OCI-LY3 (cell line): ENCODE data around the gene DDOST.
"Not testable (repeated sequence)": the region's sequence is repeated elsewhere in the genome, so short reads cannot be mapped to it uniquely, and the experiment has no call there.

Experiments used
- H2AFZ ChIP-seq: fragments of 200-600, 300-600 bp; shearing (Covaris generic); 2 replicates; pipeline ENCODE4 v1.6.0; 2014; ENCODE audit warnings: antibody characterized with exemption, low read depth, low read length
- H3K27ac ChIP-seq: fragments of 200-600, 300-600 bp; sonication (generic); 2 replicates; pipeline ENCODE4 v1.5.1; 2014; ENCODE audit warnings: mild to moderate bottlenecking, low read length, moderate library complexity, mixed read lengths
- H3K27me3 ChIP-seq: fragments of 200-600, 300-600 bp; sonication (generic); 2 replicates; pipeline ENCODE4 v1.6.1; 2014; ENCODE audit warnings: low read depth, low read length, mixed read lengths
- H3K36me3 ChIP-seq: fragments of 200-600, 300-600 bp; sonication (generic); replicated peaks from 2 replicates; pipeline ENCODE3; 2014; ENCODE audit warnings: low read depth, low read length, mixed read lengths
- H3K4me1 ChIP-seq: fragments of 300-600, 200-600 bp; sonication (generic); 2 replicates; pipeline ENCODE4 v1.6.1; 2014; ENCODE audit warnings: low read length, mixed read lengths
- H3K4me2 ChIP-seq: fragments of 200-600, 300-600 bp; sonication (generic); 2 replicates; pipeline ENCODE4 v1.6.1; 2014; ENCODE audit warnings: low read length, mixed read lengths
- H3K4me3 ChIP-seq: fragments of 300-600, 200-600 bp; sonication (generic); 2 replicates; pipeline ENCODE4 v1.5.1; 2014; ENCODE audit warnings: antibody characterized with exemption, mild to moderate bottlenecking, low read length, moderate library complexity
- H3K79me2 ChIP-seq: fragments of 300-600, 200-600 bp; shearing (Covaris generic); 2 replicates; pipeline ENCODE4 v1.6.1; 2014; ENCODE audit warnings: mild to moderate bottlenecking, low read length, mixed read lengths
- H3K9ac ChIP-seq: fragments of 300-600, 200-600 bp; shearing (Covaris generic); 2 replicates; pipeline ENCODE4 v1.6.0; 2014; ENCODE audit warnings: mild to moderate bottlenecking, low read length, moderate library complexity
- H3K9me3 ChIP-seq: fragments of 200-600, 300-600 bp; shearing (Covaris generic); 2 replicates; pipeline ENCODE4 v1.6.1; 2014; ENCODE audit warnings: low read length, mixed read lengths; ENCODE audit not compliant: insufficient read depth
- H4K20me1 ChIP-seq: fragments of 200-600, 300-600 bp; sonication (generic); 2 replicates; pipeline ENCODE4 v1.6.1; 2016; ENCODE audit warnings: low read length, mixed read lengths; ENCODE audit not compliant: insufficient read depth
- EZH2phosphoT487 ChIP-seq: fragments of 200-600 bp; shearing (Covaris generic); IDR thresholded peaks from 2 replicates; pipeline ENCODE4 v1.6.1; 2018; ENCODE audit warnings: antibody characterized with exemption, mixed run types, low read depth
- TF ChIP-seq, protein P1 (sequence below): fragments of 200-600, 300-600 bp; sonication (generic); IDR thresholded peaks from 2 replicates; pipeline ENCODE4 v1.5.1; 2014; ENCODE audit warnings: antibody characterized with exemption, low read length, low read depth

Gene DDOST

GRCh38 chr1:20610970-20611369 is 50.2 kb downstream of the DDOST start:
- Histone ChIP-seq H2AFZ (no peak overlapping the region), H3K9me3 (no peaks in the 10 kb centered on the region), H3K4me1 (no peaks in the 10 kb centered on the region), H3K36me3 (no peaks in the 10 kb centered on the region), H3K27ac (no peak overlapping the region), H3K79me2 (no peaks in the 10 kb centered on the region), H3K4me2 (no peak overlapping the region), H4K20me1 (no peaks in the 10 kb centered on the region), H3K9ac (no peak overlapping the region), H3K27me3 (0 out of 2 replicates have a peak, but pooled peaks cover 2% of the 10 kb centered on the region), H3K4me3 (no peak overlapping the region)
- TF ChIP-seq, protein P1, sequence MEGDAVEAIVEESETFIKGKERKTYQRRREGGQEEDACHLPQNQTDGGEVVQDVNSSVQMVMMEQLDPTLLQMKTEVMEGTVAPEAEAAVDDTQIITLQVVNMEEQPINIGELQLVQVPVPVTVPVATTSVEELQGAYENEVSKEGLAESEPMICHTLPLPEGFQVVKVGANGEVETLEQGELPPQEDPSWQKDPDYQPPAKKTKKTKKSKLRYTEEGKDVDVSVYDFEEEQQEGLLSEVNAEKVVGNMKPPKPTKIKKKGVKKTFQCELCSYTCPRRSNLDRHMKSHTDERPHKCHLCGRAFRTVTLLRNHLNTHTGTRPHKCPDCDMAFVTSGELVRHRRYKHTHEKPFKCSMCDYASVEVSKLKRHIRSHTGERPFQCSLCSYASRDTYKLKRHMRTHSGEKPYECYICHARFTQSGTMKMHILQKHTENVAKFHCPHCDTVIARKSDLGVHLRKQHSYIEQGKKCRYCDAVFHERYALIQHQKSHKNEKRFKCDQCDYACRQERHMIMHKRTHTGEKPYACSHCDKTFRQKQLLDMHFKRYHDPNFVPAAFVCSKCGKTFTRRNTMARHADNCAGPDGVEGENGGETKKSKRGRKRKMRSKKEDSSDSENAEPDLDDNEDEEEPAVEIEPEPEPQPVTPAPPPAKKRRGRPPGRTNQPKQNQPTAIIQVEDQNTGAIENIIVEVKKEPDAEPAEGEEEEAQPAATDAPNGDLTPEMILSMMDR: no peak
- no peak for TF ChIP-seq EZH2phosphoT487

GRCh38 chr1:20609541-20609940 is 51.6 kb downstream of the DDOST start:
- no peaks in the 10 kb centered on the region for H3K4me1 ChIP-seq
- H3K79me2 ChIP-seq: no peaks in the 10 kb centered on the region
- H3K4me3 ChIP-seq: no peak overlapping the region
- no peak overlapping the region for H3K4me2 ChIP-seq
- TF ChIP-seq, protein P1: no peak
- TF ChIP-seq EZH2phosphoT487: no peak
- H2AFZ ChIP-seq: no peak overlapping the region
- H3K9me3 ChIP-seq: no peaks in the 10 kb centered on the region
- H3K36me3 ChIP-seq: no peaks in the 10 kb centered on the region
- H3K27me3 ChIP-seq: 0 out of 2 replicates have a peak, but pooled peaks cover 2% of the 10 kb centered on the region
- H4K20me1 ChIP-seq: no peaks in the 10 kb centered on the region
- no peak overlapping the region for H3K27ac ChIP-seq
- no peak overlapping the region for H3K9ac ChIP-seq

DNA sequence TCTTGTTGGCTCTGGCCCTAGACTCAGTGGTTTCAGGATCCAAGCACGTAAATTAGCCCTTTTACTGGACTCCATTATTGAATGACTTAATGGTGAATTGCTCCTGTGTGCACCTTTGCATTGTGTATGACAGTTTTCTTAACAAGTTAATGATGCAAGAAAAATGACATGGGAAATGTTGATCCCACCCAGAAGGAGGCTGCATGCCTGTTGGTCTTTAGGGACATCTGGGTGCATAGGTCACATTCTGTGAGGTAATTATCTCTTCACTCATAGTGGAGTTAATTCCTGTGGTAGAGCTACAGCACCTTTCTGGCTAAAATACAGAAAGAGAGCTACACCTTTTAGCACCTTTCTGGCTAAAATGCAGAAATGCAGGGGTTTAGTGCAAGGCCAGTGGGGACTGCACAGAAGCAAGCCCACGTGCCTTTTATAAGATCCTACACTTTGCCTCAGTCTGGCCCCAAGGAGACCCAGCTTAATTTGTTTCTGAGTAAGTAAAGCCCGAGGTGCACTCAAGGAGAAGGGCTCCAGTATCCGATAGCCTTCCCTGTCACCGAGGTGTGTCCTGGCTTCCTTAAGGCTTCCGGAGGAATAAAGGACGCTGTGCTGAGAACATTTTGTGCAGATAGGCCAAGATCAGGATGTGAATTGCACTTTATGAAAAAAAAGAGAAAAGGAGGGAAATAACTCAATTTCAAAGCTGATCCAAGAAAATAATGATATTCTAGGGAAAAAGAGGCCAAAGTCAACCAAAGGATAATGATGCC is 54.2 kb downstream of the DDOST start:
- not testable (repeated sequence) for H3K79me2 ChIP-seq, H3K27ac ChIP-seq, H3K4me1 ChIP-seq

GRCh38 chr1:20604678-20605077 is 56.5 kb downstream of the DDOST start:
- TF ChIP-seq EZH2phosphoT487: no peak
- TF ChIP-seq, protein P1: no peak
- H3K36me3 ChIP-seq: no peaks in the 10 kb centered on the region
- H4K20me1 ChIP-seq: no peaks in the 10 kb centered on the region
- no peak overlapping the region for H3K4me3 ChIP-seq
- H2AFZ ChIP-seq: no peak overlapping the region
- H3K9me3 ChIP-seq: no peaks in the 10 kb centered on the region
- H3K27me3 ChIP-seq: 0 out of 2 replicates have a peak, but pooled peaks cover 2% of the 10 kb centered on the region
- no peak overlapping the region for H3K27ac ChIP-seq
- H3K4me2 ChIP-seq: no peak overlapping the region
- no peaks in the 10 kb centered on the region for H3K4me1 ChIP-seq
- no peak overlapping the region for H3K9ac ChIP-seq
- no peaks in the 10 kb centered on the region for H3K79me2 ChIP-seq

More for the DNA sequence above, 54.2 kb downstream of the DDOST start:
- H2AFZ ChIP-seq, H3K4me2 ChIP-seq, H3K27me3 ChIP-seq, H3K4me3 ChIP-seq, H3K36me3 ChIP-seq, H3K9me3 ChIP-seq, H4K20me1 ChIP-seq, H3K9ac ChIP-seq: not testable (repeated sequence)
